DMS153 (cell line): ENCODE results near the gene TASP1.

ENCODE experiments used
- DNase-seq: peaks from one replicate; lab custom pipeline; 2025; lab: John Stamatoyannopoulos, UW

The TASP1 gene

GRCh38 chr20:13436530-13436929 is 202.2 kb downstream of the TASP1 start:
- DNase-seq, result no peak

- DNase-seq, result no peak
Observed at GRCh38 chr20:13432126-13432525, 206.6 kb downstream of the TASP1 start.

- no peak for DNase-seq
Observed at GRCh38 chr20:13430346-13431002, 208.3 kb downstream of the TASP1 start.

- no peak for DNase-seq
Observed at GRCh38 chr20:13428684-13429083, 210.0 kb downstream of the TASP1 start.

- DNase-seq, result no peak
Observed at GRCh38 chr20:13426870-13427269, 211.9 kb downstream of the TASP1 start.

- no peak for DNase-seq
Observed at GRCh38 chr20:13425381-13426135, 213.2 kb downstream of the TASP1 start.

GRCh38 chr20:13424174-13424833 is 214.4 kb downstream of the TASP1 start:
- DNase-seq, result no peak

- no peak for DNase-seq
Observed at GRCh38 chr20:13423472-13424173, 215.1 kb downstream of the TASP1 start.

GRCh38 chr20:13422637-13423036 is 216.1 kb downstream of the TASP1 start:
- DNase-seq, result no peak

GRCh38 chr20:13420625-13421024 is 218.1 kb downstream of the TASP1 start:
- no peak for DNase-seq

- DNase-seq, result no peak
Observed at GRCh38 chr20:13419477-13419876, 219.3 kb downstream of the TASP1 start.

- DNase-seq, result no peak
Observed at GRCh38 chr20:13418263-13419229, 220.2 kb downstream of the TASP1 start.

- no peak for DNase-seq
Observed at GRCh38 chr20:13416531-13416930, 222.2 kb downstream of the TASP1 start.

GRCh38 chr20:13412806-13413445 is 225.8 kb downstream of the TASP1 start:
- no peak for DNase-seq

- no peak for DNase-seq
Observed at GRCh38 chr20:13404293-13404692, 234.4 kb downstream of the TASP1 start.

- no peak for DNase-seq
Observed at GRCh38 chr20:13403453-13403852, 235.3 kb downstream of the TASP1 start.

GRCh38 chr20:13402986-13403385 is 235.7 kb downstream of the TASP1 start:
- no peak for DNase-seq

GRCh38 chr20:13402171-13402760 is 236.5 kb downstream of the TASP1 start:
- no peak for DNase-seq

GRCh38 chr20:13401596-13401995 is 237.1 kb downstream of the TASP1 start:
- no peak for DNase-seq

GRCh38 chr20:13400453-13400852 is 238.3 kb downstream of the TASP1 start:
- no peak for DNase-seq
